Astrocyte (in vitro differentiated cells and primary cell): ENCODE results near the gene SEC22B.
"Not testable (repeated sequence)": the region's sequence is repeated elsewhere in the genome, so short reads cannot be mapped to it uniquely, and the experiment has no call there.

Experiments used
- CTCF ChIP-seq: IDR thresholded peaks from 2 replicates; pipeline ENCODE4 v1.5.1; 2011; ENCODE audit warnings: low read depth, mild to moderate bottlenecking, inconsistent platforms, low read length, moderate library complexity; ENCODE audit not compliant: insufficient read depth
- EZH2 ChIP-seq: IDR thresholded peaks from 2 replicates; pipeline ENCODE4 v1.6.1; 2012; ENCODE audit warnings: mild to moderate bottlenecking, low read length, inconsistent platforms; ENCODE audit not compliant: insufficient read depth

DNA sequence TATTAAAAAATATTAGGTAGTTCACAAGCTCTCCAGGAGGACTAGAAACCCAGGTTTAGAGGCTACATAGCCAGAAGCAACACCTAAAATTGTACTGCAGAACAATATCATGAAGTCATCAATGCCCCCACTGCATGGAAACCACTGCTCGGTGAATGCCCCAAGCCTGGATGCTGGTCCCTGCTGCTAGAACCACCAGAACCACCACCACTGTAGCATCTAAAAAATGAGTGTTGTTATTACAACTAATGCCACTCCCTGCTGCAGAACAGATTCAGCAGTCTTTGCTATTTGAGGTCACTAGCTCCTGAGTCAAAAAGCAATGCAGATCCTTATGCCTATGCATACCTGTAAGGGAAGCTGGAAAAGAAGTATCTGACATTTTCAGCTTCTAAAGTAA is 48.4 kb downstream of the SEC22B start:
- TF ChIP-seq CTCF, EZH2: not testable (repeated sequence)
